Progenitor cell of endocrine pancreas (in vitro differentiated cells): ENCODE results near the gene EFNB2. TPM values are rescaled to one million over a fixed set of nuclear protein-coding genes. Genes with fewer than 3 reads are reported as not detected.
A peak's percentile ranks its signal among the peaks of the same experiment; 100 is the strongest.

ENCODE experiments used
- DNase-seq: peaks from one replicate; pipeline ENCODE4 v3.0.0; 2021; ENCODE audit warnings: low spot score; ENCODE audit not compliant: unreplicated experiment
- H3K27ac Mint-ChIP-seq: 2 replicates; pipeline ENCODE4 v1.8.0; 2021; ENCODE audit warnings: mild to moderate bottlenecking, moderate library complexity, mixed read lengths
- H3K27me3 Mint-ChIP-seq: 2 replicates; pipeline ENCODE4 v1.8.0; 2021; ENCODE audit warnings: mixed read lengths
- H3K36me3 Mint-ChIP-seq: 2 replicates; pipeline ENCODE4 v1.8.0; 2022; ENCODE audit warnings: mixed read lengths; ENCODE audit not compliant: insufficient read depth
- H3K4me1 Mint-ChIP-seq: 2 replicates; pipeline ENCODE4 v1.8.0; 2021; ENCODE audit warnings: low read depth, mixed read lengths
- H3K4me3 Mint-ChIP-seq: 2 replicates; pipeline ENCODE4 v1.8.0; 2021; ENCODE audit warnings: low read depth, mild to moderate bottlenecking, moderate library complexity, mixed read lengths
- H3K9me3 Mint-ChIP-seq: 2 replicates; pipeline ENCODE4 v1.8.0; 2021; ENCODE audit warnings: low read depth, mixed read lengths
- CTCF ChIP-seq: fragments of 200-600 bp; sonication (generic); IDR thresholded peaks from one replicate; pipeline ENCODE4 v1.5.0; 2021; ENCODE audit warnings: antibody characterized with exemption, mild to moderate bottlenecking; ENCODE audit not compliant: unreplicated experiment
- total RNA-seq: library from RNA; stranded (reverse); gene quantifications from 2 replicates; pipeline ENCODE4 v1.2.1, GENCODE V29; 2021

The EFNB2 gene
- total RNA-seq, 1 donor from 2014 or later: 44.2 TPM

GRCh38 chr13:106558527-106558926, 23.1 kb upstream of the EFNB2 start:
- Mint-ChIP-seq H3K9me3 (peaks cover 3% of the 10 kb centered on the region), H3K4me1 (peaks cover 30% of the 10 kb centered on the region), H3K36me3 (peaks cover 53% of the 10 kb centered on the region), H3K27ac (peak overlapping the region; percentile 33), H3K4me3 (no peak overlapping the region), H3K27me3 (no peaks in the 10 kb centered on the region)
- no peak for DNase-seq
- TF ChIP-seq CTCF: no peak

- no peak overlapping the region for H3K27ac Mint-ChIP-seq
- no peak for TF ChIP-seq CTCF
These were observed 20.3 kb upstream of the EFNB2 start for GRCh38 chr13:106555631-106556328.

GRCh38 chr13:106551751-106552150, 16.3 kb upstream of the EFNB2 start:
- Mint-ChIP-seq H3K27ac (peak overlapping the region; percentile 2), H3K36me3 (peaks cover 50% of the 10 kb centered on the region), H3K27me3 (no peaks in the 10 kb centered on the region)

More at GRCh38 chr13:106555631-106556328, 20.3 kb upstream of the EFNB2 start:
- peaks cover 12% of the 10 kb centered on the region for H3K4me1 Mint-ChIP-seq
- no peaks in the 10 kb centered on the region for H3K27me3 Mint-ChIP-seq
- peaks cover 3% of the 10 kb centered on the region for H3K9me3 Mint-ChIP-seq
- no peak overlapping the region for H3K4me3 Mint-ChIP-seq
- DNase-seq: no peak
- H3K36me3 Mint-ChIP-seq: peaks cover 60% of the 10 kb centered on the region

GRCh38 chr13:106551350-106551749, 15.9 kb upstream of the EFNB2 start:
- Mint-ChIP-seq H3K4me3 (no peak overlapping the region), H3K27me3 (no peaks in the 10 kb centered on the region), H3K36me3 (peaks cover 46% of the 10 kb centered on the region), H3K9me3 (peaks cover 3% of the 10 kb centered on the region), H3K4me1 (no peaks in the 10 kb centered on the region), H3K27ac (peak overlapping the region; percentile 2)
- TF ChIP-seq CTCF: no peak
- DNase-seq: no peak

More at GRCh38 chr13:106551751-106552150, 16.3 kb upstream of the EFNB2 start:
- TF ChIP-seq CTCF: no peak
- Mint-ChIP-seq H3K4me3 (no peak overlapping the region), H3K9me3 (peaks cover 3% of the 10 kb centered on the region), H3K4me1 (no peaks in the 10 kb centered on the region)
- no peak for DNase-seq

GRCh38 chr13:106550570-106551135, 15.2 kb upstream of the EFNB2 start:
- H3K4me1 Mint-ChIP-seq: no peaks in the 10 kb centered on the region
- H3K36me3 Mint-ChIP-seq: peaks cover 39% of the 10 kb centered on the region
- DNase-seq: no peak
- H3K9me3 Mint-ChIP-seq: peaks cover under 1% of the 10 kb centered on the region
- H3K27me3 Mint-ChIP-seq: no peaks in the 10 kb centered on the region
- no peak overlapping the region for H3K27ac Mint-ChIP-seq
- no peak overlapping the region for H3K4me3 Mint-ChIP-seq
- no peak for TF ChIP-seq CTCF
